Measurements from ENCODE around the gene VAX1. TPM values are rescaled to one million over a fixed set of nuclear protein-coding genes. Genes with fewer than 3 reads are reported as not detected.

The VAX1 gene
- total and polyA plus RNA-seq, 9 donors, result not detected

Other genes starting within 250 kb of the VAX1 start
- gene SHTN1, start 133.1 kb downstream of the VAX1 start, total RNA-seq, result 3.3 TPM
- 1 to 10 TPM; 4.6 to 8.7 (median 5.8) TPM for gene SHTN1, start 133.1 kb downstream of the VAX1 start, polyA plus RNA-seq (ENCODE audit: insufficient read depth in 1 of 8, insufficient read length in 8 of 8, low replicate concordance in 1 of 8)
- not detected for gene KCNK18, start 59.2 kb upstream of the VAX1 start, total RNA-seq
- gene KCNK18, start 59.2 kb upstream of the VAX1 start, polyA plus RNA-seq (ENCODE audit: insufficient read depth in 1 of 8, insufficient read length in 8 of 8, low replicate concordance in 1 of 8), result not detected
- gene SLC18A2, start 102.8 kb upstream of the VAX1 start, total RNA-seq, result 0.35 TPM
- gene SLC18A2, start 102.8 kb upstream of the VAX1 start, polyA plus RNA-seq (ENCODE audit: insufficient read depth in 1 of 8, insufficient read length in 8 of 8, low replicate concordance in 1 of 8), result under 1 TPM; 0.20 to 0.93 (median 0.29) TPM
- 9.7 TPM for gene PDZD8, start 237.2 kb upstream of the VAX1 start, total RNA-seq
- 10 to 100 TPM in 7 of 8 donors, 1 to 10 TPM in 1; 9.0 to 19.4 (median 14.7) TPM for gene PDZD8, start 237.2 kb upstream of the VAX1 start, polyA plus RNA-seq (ENCODE audit: insufficient read depth in 1 of 8, insufficient read length in 8 of 8, low replicate concordance in 1 of 8)